Duodenal mucosa (tissue), 2 donors: Measurements from ENCODE around the gene CALML6.

ENCODE experiments used
- H3K27ac ChIP-seq: one replicate; pipeline ENCODE4 v1.7.0; 2013; ENCODE audit warnings: low read depth, low read length
- H3K27me3 ChIP-seq, 2 donors: one replicate each; pipeline ENCODE4 v1.7.0; 2013; ENCODE audit warnings: low read length in 2 of 2, control low read depth in 1 of 2; ENCODE audit not compliant: insufficient read depth in 2 of 2, control insufficient read depth in 1 of 2
- H3K36me3 ChIP-seq, 2 donors: one replicate each; pipeline ENCODE4 v1.7.0; 2013; ENCODE audit warnings: low read length in 2 of 2, control low read depth in 1 of 2; ENCODE audit not compliant: insufficient read depth in 2 of 2, control insufficient read depth in 1 of 2
- H3K4me1 ChIP-seq, 2 donors: one replicate each; pipeline ENCODE4 v1.7.0; 2013; ENCODE audit warnings: low read length in 2 of 2, control low read depth in 1 of 2; ENCODE audit not compliant: insufficient read depth in 2 of 2, control insufficient read depth in 1 of 2
- H3K4me3 ChIP-seq, 2 donors: one replicate each; pipeline ENCODE4 v1.7.0; 2013; ENCODE audit warnings: low read length in 2 of 2, low read depth in 1 of 2
- H3K9ac ChIP-seq, 2 donors: one replicate each; pipeline ENCODE4 v1.7.0; 2013; ENCODE audit warnings: low read length in 2 of 2, low read depth in 1 of 2
- H3K9me3 ChIP-seq, 2 donors: one replicate each; pipeline ENCODE4 v1.7.0; 2013; ENCODE audit warnings: low read length in 2 of 2, control low read depth in 1 of 2; ENCODE audit not compliant: control insufficient read depth in 1 of 2

CALML6 gene

GRCh38 chr1:1943834-1944570, 28.9 kb downstream of the CALML6 start:
- Histone ChIP-seq H3K27ac (no peak overlapping the region), H3K4me1 (peaks cover 8 to 37% of the 10 kb centered on the region in 2 donors), H3K27me3 (peaks cover 0 to 14% of the 10 kb centered on the region in 2 donors), H3K9ac (peak overlapping the region in 1 of 2 donors; percentile 47), H3K36me3 (no peaks in the 10 kb centered on the region), H3K4me3 (peak overlapping the region in 1 of 2 donors; percentile 57), H3K9me3 (no peaks in the 10 kb centered on the region)

DNA sequence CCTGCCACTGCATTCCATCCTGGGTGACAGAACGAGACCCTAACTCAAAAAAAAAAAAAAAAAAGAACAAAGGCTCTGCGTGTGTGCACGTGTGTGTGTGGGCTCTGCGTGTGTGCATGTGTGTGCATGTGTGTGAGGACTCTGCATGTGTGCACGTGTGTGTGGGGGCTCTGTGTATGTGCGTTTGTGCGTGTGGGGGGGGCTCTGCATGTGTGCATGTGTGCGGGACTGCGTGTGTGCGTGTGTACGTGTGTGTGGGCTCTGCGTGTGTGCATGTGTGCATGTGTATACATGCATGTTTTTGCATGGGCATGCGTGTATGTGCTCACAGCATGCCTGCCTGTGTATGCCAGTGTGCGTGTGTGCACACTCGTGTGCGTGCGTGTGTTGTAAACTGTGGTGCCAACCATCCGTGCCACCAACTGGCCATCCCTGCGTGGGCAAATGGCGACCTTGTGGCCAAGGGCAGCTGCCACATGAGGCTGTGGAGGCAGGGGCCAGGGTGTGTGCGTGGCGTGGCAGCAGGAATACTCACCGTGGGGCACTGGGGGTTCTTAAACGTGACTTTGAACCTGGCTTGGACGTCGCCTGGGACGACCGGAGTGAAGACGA, 30.8 kb downstream of the CALML6 start:
- H3K36me3 ChIP-seq = no peaks in the 10 kb centered on the region

GRCh38 chr1:1946540-1946939, 31.5 kb downstream of the CALML6 start:
- no peak overlapping the region for H3K27ac ChIP-seq
- H3K27me3 ChIP-seq = peaks cover 0 to 11% of the 10 kb centered on the region in 2 donors
- H3K9me3 ChIP-seq = no peaks in the 10 kb centered on the region
- peaks cover 8 to 32% of the 10 kb centered on the region in 2 donors for H3K4me1 ChIP-seq
- no peak overlapping the region for H3K9ac ChIP-seq
- no peaks in the 10 kb centered on the region for H3K36me3 ChIP-seq
- no peak overlapping the region for H3K4me3 ChIP-seq

More for the DNA sequence above, 30.8 kb downstream of the CALML6 start:
- peaks cover 0 to 14% of the 10 kb centered on the region in 2 donors for H3K27me3 ChIP-seq
- peaks cover 8 to 37% of the 10 kb centered on the region in 2 donors for H3K4me1 ChIP-seq
- H3K27ac ChIP-seq = no peak overlapping the region
- H3K9ac ChIP-seq = no peak overlapping the region
- no peaks in the 10 kb centered on the region for H3K9me3 ChIP-seq
- no peak overlapping the region for H3K4me3 ChIP-seq

DNA sequence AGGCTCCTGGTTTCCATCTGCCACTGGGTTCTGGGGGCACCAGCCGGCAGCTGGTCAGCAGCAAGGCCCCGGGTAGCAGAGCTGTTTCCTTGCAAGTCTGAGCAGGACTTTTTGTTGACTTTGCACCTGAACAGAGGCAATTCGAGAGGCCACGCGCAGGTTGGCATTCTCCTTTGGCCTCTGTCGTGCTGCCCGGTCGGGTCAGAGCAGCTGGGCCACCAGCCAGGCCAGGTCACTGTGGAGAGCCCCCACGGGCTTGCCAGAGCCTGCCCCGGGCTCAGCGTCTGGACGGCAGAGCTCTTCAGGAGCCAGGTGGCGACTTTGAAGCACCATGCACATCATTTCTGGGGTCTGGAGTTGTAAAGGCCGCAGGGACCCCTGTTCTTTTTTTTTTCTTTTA, 32.4 kb downstream of the CALML6 start:
- Histone ChIP-seq H3K4me3 (no peak overlapping the region), H3K9me3 (no peaks in the 10 kb centered on the region), H3K36me3 (no peaks in the 10 kb centered on the region), H3K4me1 (peaks cover 8 to 24% of the 10 kb centered on the region in 2 donors), H3K9ac (no peak overlapping the region), H3K27me3 (peaks cover 0 to 8% of the 10 kb centered on the region in 2 donors), H3K27ac (no peak overlapping the region)

GRCh38 chr1:1948783-1949182, 33.7 kb downstream of the CALML6 start:
- H3K4me1 ChIP-seq = peaks cover 6 to 11% of the 10 kb centered on the region in 2 donors

DNA sequence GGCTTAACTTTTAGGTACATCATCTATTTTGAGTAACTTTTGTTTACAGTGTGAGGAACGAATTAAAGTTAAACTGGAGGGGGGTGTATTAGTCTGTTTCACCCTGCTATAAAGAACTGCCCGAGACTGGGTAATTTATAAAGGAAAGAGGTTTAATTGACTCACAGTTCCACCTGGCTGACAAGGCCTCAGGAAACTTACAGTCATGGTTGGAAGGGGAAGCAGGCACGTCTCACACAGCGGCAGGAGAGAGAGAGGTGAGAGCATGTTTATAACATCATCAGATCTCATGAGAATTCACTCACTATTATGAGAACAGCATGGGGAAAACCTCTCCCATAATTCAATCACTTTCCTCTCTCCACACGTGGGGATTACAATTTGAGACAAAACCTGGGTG, 35.9 kb downstream of the CALML6 start:
- Histone ChIP-seq H3K36me3 (no peaks in the 10 kb centered on the region), H3K9ac (no peak overlapping the region), H3K9me3 (peaks cover 0 to 3% of the 10 kb centered on the region in 2 donors), H3K27me3 (peaks cover 0 to 2% of the 10 kb centered on the region in 2 donors), H3K4me3 (no peak overlapping the region), H3K27ac (no peak overlapping the region), H3K4me1 (peaks cover 0 to 5% of the 10 kb centered on the region in 2 donors)

More at GRCh38 chr1:1948783-1949182, 33.7 kb downstream of the CALML6 start:
- Histone ChIP-seq H3K36me3 (no peaks in the 10 kb centered on the region), H3K9ac (no peak overlapping the region), H3K27ac (no peak overlapping the region), H3K27me3 (peaks cover 0 to 8% of the 10 kb centered on the region in 2 donors), H3K4me3 (no peak overlapping the region), H3K9me3 (no peaks in the 10 kb centered on the region)

DNA sequence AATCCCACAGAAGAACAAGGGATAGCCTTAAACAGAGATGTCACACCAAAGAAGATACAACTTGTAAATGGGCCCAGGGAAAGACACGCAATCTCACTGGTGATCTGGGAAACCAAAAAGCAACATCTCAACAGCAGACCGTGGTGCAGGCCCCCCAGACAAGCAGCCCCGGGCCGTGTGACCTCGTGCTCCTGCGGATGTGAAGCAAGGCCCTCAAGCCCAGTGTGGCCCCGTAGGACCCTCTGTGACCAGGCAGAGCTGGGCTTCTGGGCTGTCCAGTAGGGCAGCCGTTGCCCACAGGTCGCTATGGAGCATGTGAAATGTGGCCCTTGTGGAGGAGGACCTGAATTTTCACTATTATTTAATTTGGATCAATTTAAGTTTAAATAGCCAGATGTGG, 39.0 kb downstream of the CALML6 start:
- no peaks in the 10 kb centered on the region for H3K27me3 ChIP-seq
- H3K27ac ChIP-seq = no peak overlapping the region
- H3K4me3 ChIP-seq = no peak overlapping the region
- no peaks in the 10 kb centered on the region for H3K36me3 ChIP-seq
- H3K4me1 ChIP-seq = no peaks in the 10 kb centered on the region
- peaks cover 0 to 3% of the 10 kb centered on the region in 2 donors for H3K9me3 ChIP-seq
- H3K9ac ChIP-seq = no peak overlapping the region

- Histone ChIP-seq H3K4me1 (peaks cover 0 to 4% of the 10 kb centered on the region in 2 donors), H3K36me3 (no peaks in the 10 kb centered on the region), H3K27ac (no peak overlapping the region), H3K27me3 (peaks cover 0 to 5% of the 10 kb centered on the region in 2 donors), H3K4me3 (no peak overlapping the region), H3K9me3 (peaks cover 0 to 3% of the 10 kb centered on the region in 2 donors), H3K9ac (no peak overlapping the region)
Observed at GRCh38 chr1:1954831-1955441, 39.9 kb downstream of the CALML6 start.

GRCh38 chr1:1955621-1956094, 40.6 kb downstream of the CALML6 start:
- H3K4me1 ChIP-seq = peaks cover 0 to 4% of the 10 kb centered on the region in 2 donors
- no peak overlapping the region for H3K4me3 ChIP-seq
- no peaks in the 10 kb centered on the region for H3K36me3 ChIP-seq
- peaks cover 0 to 3% of the 10 kb centered on the region in 2 donors for H3K9me3 ChIP-seq
- no peak overlapping the region for H3K27ac ChIP-seq
- H3K27me3 ChIP-seq = peaks cover 0 to 5% of the 10 kb centered on the region in 2 donors
- no peak overlapping the region for H3K9ac ChIP-seq

DNA sequence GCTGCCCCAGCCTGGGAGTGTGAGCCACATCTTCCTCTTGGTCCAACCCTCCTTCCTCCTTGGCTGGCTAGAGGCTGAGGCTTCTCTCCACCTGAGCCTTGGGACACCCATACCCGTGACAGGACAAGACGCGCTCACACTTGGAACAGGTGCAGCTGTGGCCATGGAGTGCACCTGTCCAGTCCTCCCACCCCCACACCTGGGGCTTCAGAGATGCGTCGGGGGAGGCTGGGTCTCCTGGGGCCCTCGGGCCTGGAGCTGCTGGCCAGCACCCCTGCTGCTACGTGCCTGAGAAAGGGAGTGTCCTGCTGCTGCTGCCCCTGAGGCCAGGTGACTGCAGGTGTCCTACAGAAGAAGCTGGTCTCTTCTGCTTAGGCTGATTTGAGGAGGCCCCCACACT, 41.0 kb downstream of the CALML6 start:
- H3K9ac ChIP-seq = no peak overlapping the region
- H3K27me3 ChIP-seq = peaks cover 3 to 5% of the 10 kb centered on the region in 2 donors
- H3K4me3 ChIP-seq = no peak overlapping the region
- no peak overlapping the region for H3K27ac ChIP-seq
- H3K4me1 ChIP-seq = peaks cover 0 to 4% of the 10 kb centered on the region in 2 donors
- H3K9me3 ChIP-seq = peaks cover 0 to 3% of the 10 kb centered on the region in 2 donors
- no peaks in the 10 kb centered on the region for H3K36me3 ChIP-seq
